SK-N-SH (cell line): ENCODE measurements around the gene PNKD. TPM values are rescaled to one million over a fixed set of nuclear protein-coding genes. Genes with fewer than 3 reads are reported as not detected.
A peak's percentile ranks its signal among the peaks of the same experiment; 100 is the strongest.

Experiments
- CTCF ChIA-PET: fragments of 300-600, 350-600 bp; formaldehyde crosslinking; extraction: SDS; loops from one replicate; lab custom pipeline; 2021; lab: Yijun Ruan, JAX
- POLR2A ChIA-PET: fragments of 350-600 bp; sonication (Branson Sonifier 250); formaldehyde crosslinking; extraction: SDS; loops from one replicate; lab custom pipeline; 2020; ENCODE audit warnings: antibody characterized with exemption, inconsistent platforms; lab: Yijun Ruan, JAX
- DNase-seq: peaks from one replicate; pipeline ENCODE4 v3.0.0; 2012
- H2AFZ ChIP-seq: fragments of 200-600 bp; sonication (generic); 2 replicates; pipeline ENCODE4 v1.8.1; 2016; ENCODE audit warnings: antibody characterized with exemption, mild to moderate bottlenecking, low read depth
- H3F3A ChIP-seq: fragments of 200-600 bp; sonication (generic); replicated peaks from 2 replicates; pipeline ENCODE3; 2016; ENCODE audit warnings: antibody characterized with exemption, mild to moderate bottlenecking; ENCODE audit not compliant: insufficient read depth
- H3K27ac ChIP-seq, 2 experiments: fragments of 200-500 bp in 1 of 2; fragments of 200-600 bp in 1 of 2; sonication (Bioruptor generic) in 1 of 2; sonication (generic), shearing (Covaris generic) in 1 of 2; 2 replicates each; pipeline versions ENCODE4 v1.5.1 to v1.6.1; 2014 to 2016; ENCODE audit warnings: low read depth in 2 of 2, inconsistent platforms in 1 of 2, low read length in 1 of 2, mild to moderate bottlenecking in 1 of 2, mixed read lengths in 1 of 2
- H3K27me3 ChIP-seq: fragments of 200-600 bp; sonication (generic), shearing (Covaris generic); 2 replicates; pipeline ENCODE4 v1.6.1; 2016; ENCODE audit warnings: mixed run types; ENCODE audit not compliant: insufficient read depth
- H3K36me3 ChIP-seq, 2 experiments: fragments of 200-500 bp in 1 of 2; fragments of 200-600 bp in 1 of 2; sonication (Bioruptor generic) in 1 of 2; sonication (generic) in 1 of 2; replicated peaks in 1 of 2; 2 replicates each; pipeline versions ENCODE3 to v1.5.1; 2014 to 2016; ENCODE audit warnings: low read length in 1 of 2, mild to moderate bottlenecking in 1 of 2; ENCODE audit not compliant: insufficient read depth in 2 of 2, control insufficient read depth in 1 of 2
- H3K4me1 ChIP-seq, 2 experiments: fragments of 200-500 bp in 1 of 2; fragments of 200-600 bp in 1 of 2; sonication (Bioruptor generic) in 1 of 2; sonication (generic), shearing (Covaris generic) in 1 of 2; 2 replicates each; pipeline versions ENCODE4 v1.5.1 to v1.6.1; 2014 to 2016; ENCODE audit warnings: low read depth in 1 of 2, low read length in 1 of 2, mixed run types in 1 of 2; ENCODE audit not compliant: insufficient read depth in 2 of 2, control insufficient read depth in 1 of 2
- H3K4me2 ChIP-seq: fragments of 200-600 bp; sonication (generic), shearing (Covaris generic); 2 replicates; pipeline ENCODE4 v1.6.1; 2017; ENCODE audit warnings: mixed run types
- H3K4me3 ChIP-seq, 2 experiments: fragments of 200-500 bp in 1 of 2; fragments of 200-600 bp in 1 of 2; sonication (Bioruptor generic) in 1 of 2; sonication (generic), shearing (Covaris generic) in 1 of 2; 2 replicates each; pipeline versions ENCODE4 v1.5.1 to v1.8.1; 2014 to 2016; ENCODE audit warnings: low read depth in 2 of 2, inconsistent platforms in 1 of 2, low read length in 1 of 2, mild to moderate bottlenecking in 1 of 2, mixed read lengths in 1 of 2, moderate library complexity in 1 of 2
- H3K79me2 ChIP-seq: fragments of 200-600 bp; sonication (generic); 2 replicates; pipeline ENCODE4 v1.8.1; 2017; ENCODE audit warnings: mild to moderate bottlenecking; ENCODE audit not compliant: insufficient read depth
- H3K9ac ChIP-seq: fragments of 200-600 bp; sonication (generic); 2 replicates; pipeline ENCODE4 v1.6.1; 2017; ENCODE audit warnings: mixed run types
- H3K9me2 ChIP-seq: fragments of 200-600 bp; sonication (generic); 2 replicates; pipeline ENCODE4 v1.6.1; 2017; ENCODE audit warnings: mixed run types
- H3K9me3 ChIP-seq: fragments of 200-600 bp; sonication (generic); 2 replicates; pipeline ENCODE4 v1.6.1; 2017; ENCODE audit warnings: mixed run types, mild to moderate bottlenecking, moderate library complexity
- H4K20me1 ChIP-seq: fragments of 200-600 bp; sonication (generic); 2 replicates; pipeline ENCODE4 v1.6.1; 2017; ENCODE audit warnings: mild to moderate bottlenecking, mixed run types; ENCODE audit not compliant: insufficient read depth
- EP300 ChIP-seq, 2 experiments: IDR thresholded peaks; 2 replicates each; pipeline versions ENCODE4 v1.4.0 to v1.6.1; 2012; ENCODE audit warnings: borderline replicate concordance in 1 of 2, low read depth in 1 of 2, low read length in 1 of 2
- EZH2phosphoT487 ChIP-seq: fragments of 200-600 bp; sonication (generic); IDR thresholded peaks from 2 replicates; pipeline ENCODE4 v1.6.1; 2017; ENCODE audit warnings: low read depth, mixed run types, mild to moderate bottlenecking, antibody characterized with exemption, moderate library complexity, borderline replicate concordance
- GABPA ChIP-seq: IDR thresholded peaks from 2 replicates; pipeline ENCODE4 v1.4.0; 2012; ENCODE audit warnings: low read depth, mild to moderate bottlenecking
- SIN3A ChIP-seq: IDR thresholded peaks from 2 replicates; pipeline ENCODE4 v1.6.1; 2012; ENCODE audit warnings: low read depth, mild to moderate bottlenecking, low read length, moderate library complexity, borderline replicate concordance
- YY1 ChIP-seq: IDR thresholded peaks from 2 replicates; pipeline ENCODE4 v1.4.0; 2012; ENCODE audit warnings: low read depth, mild to moderate bottlenecking
- WGBS: methylation state at CpG from one replicate; pipeline ENCODE4 v1.1.6; 2017; ENCODE audit warnings: low lambda C conversion rate; 5-methylcytosine and 5-hydroxymethylcytosine counted together
- polyA plus RNA-seq, 3 experiments: library from polyadenylated mRNA; depleted of rRNA; stranded (reverse); fragments of >200 nt; gene quantifications; 2 replicates each; pipeline ENCODE4 v1.2.3, GENCODE V29; 2012
- TF ChIP-seq, protein P1 (sequence below): IDR thresholded peaks from 2 replicates; pipeline ENCODE4 v1.4.0; 2012; ENCODE audit warnings: low read depth, borderline replicate concordance
- TF ChIP-seq, protein P2 (sequence below): fragments of 200-600 bp; sonication (generic); IDR thresholded peaks from 2 replicates; pipeline ENCODE4 v1.6.1; 2017; ENCODE audit warnings: antibody characterized with exemption, mild to moderate bottlenecking, moderate library complexity

The PNKD gene
- polyA plus RNA-seq, 1 of the 3 experiments (the other 2 are of a cell fraction), result 101 TPM

DNA sequence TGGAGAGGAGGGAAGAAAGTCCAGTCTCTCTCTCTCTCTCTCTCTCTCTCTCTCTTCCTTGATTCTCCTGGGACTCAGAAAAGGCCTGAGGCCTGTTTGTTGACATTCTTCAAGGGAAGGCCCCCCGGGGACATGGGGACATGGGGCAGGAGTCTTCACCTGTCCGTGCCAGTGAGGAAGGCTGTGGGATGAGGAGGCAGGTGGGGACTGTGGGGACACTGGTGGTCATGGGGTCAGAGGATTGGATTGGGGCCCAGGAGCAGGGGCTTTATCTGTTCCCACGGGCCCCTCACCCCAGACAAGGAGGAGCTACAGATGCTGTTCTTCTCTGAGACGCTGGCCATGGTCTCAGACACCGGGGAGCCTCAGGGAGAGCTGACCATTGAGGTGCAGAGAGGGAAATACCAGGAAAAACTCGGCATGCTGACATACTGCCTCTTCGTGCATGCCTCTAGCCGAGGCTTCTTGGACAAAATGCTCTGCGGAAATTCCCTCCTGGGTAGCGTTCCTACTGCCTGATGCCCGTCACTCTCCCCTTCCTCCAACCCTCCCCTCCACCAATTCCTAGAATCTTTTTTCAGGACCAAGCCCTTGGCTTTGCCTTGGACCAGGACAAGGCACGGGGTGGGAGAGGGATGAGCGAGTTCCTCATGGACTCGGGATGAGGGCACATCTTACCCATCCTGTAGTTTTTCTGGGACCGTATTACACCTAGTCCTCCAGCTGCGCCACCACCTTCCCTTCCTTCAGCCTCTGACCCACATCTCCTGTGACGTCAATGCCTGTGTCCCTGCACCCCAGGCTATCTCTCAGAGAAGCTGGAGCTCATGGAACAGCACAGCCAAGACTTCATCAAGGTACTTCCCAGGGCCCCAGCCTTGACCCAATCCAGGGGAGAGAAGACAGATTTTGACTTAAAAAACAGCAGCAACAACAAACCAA is 87.2 kb downstream of the PNKD start:
- H3K9me2 ChIP-seq, result no peaks in the 10 kb centered on the region
- no peaks in the 10 kb centered on the region for H3K36me3 ChIP-seq
- peak overlapping the region in 1 of 2 experiments; percentile 17; a peak in 2 of 4 replicates for H3K4me3 ChIP-seq
- ChIA-PET CTCF (interaction anchor here (0.5 to 7.4 kb wide), 25 partner anchors 9 to 105 kb away, joined by 3 to 52 read pairs (median 5); partner anchors contain the start of genes AAMP and PNKD), POLR2A (interaction anchor here (0.6 to 0.9 kb wide), 2 partner anchors 12 to 35 kb away, joined by 3 read pairs; no protein-coding TSS in a partner anchor)
- peaks cover 0 to 4% of the 10 kb centered on the region in 2 experiments; a peak in 1 of 4 replicates for H3K4me1 ChIP-seq
- WGBS, result 72% methylated on average over 15 of the region's 17 CpGs
- H3F3A ChIP-seq, result no peaks in the 10 kb centered on the region
- H3K79me2 ChIP-seq, result no peaks in the 10 kb centered on the region
- DNase-seq, result no peak
- no peak overlapping the region for H3K4me2 ChIP-seq
- H2AFZ ChIP-seq, result no peak overlapping the region
- TF ChIP-seq SIN3A, result no peak
- TF ChIP-seq, protein P1, sequence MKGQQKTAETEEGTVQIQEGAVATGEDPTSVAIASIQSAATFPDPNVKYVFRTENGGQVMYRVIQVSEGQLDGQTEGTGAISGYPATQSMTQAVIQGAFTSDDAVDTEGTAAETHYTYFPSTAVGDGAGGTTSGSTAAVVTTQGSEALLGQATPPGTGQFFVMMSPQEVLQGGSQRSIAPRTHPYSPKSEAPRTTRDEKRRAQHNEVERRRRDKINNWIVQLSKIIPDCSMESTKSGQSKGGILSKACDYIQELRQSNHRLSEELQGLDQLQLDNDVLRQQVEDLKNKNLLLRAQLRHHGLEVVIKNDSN, result no peak
- H4K20me1 ChIP-seq, result no peaks in the 10 kb centered on the region
- no peaks in the 10 kb centered on the region for H3K9me3 ChIP-seq
- no peaks in the 10 kb centered on the region for H3K27me3 ChIP-seq
- H3K27ac ChIP-seq, result no peak overlapping the region
- H3K9ac ChIP-seq, result no peak overlapping the region

DNA sequence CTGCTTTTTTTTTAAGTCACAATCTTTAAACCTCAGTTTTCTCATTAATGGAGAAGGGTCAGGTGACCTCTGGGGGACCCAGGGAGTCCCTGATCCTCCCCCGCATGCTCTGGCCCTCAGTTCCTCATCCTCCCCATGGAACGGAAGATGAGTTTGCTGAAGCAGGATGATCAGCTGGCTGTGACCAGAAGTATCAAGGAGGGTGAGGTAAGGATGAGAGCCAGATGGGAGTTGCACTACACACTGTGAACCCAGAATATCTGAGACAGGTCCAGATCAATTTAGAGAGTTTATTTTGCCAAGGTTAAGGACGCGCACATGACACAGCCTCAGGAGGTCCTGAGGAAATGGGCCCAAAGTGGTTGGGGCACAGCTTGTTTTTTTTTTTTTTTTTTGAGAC is 90.1 kb downstream of the PNKD start:
- Histone ChIP-seq H3K9me2 (no peaks in the 10 kb centered on the region), H3K4me2 (no peak overlapping the region), H3K36me3 (no peaks in the 10 kb centered on the region), H3F3A (no peaks in the 10 kb centered on the region), H3K79me2 (no peaks in the 10 kb centered on the region), H3K27ac (no peak overlapping the region), H3K27me3 (no peaks in the 10 kb centered on the region), H4K20me1 (no peaks in the 10 kb centered on the region), H3K9ac (no peak overlapping the region), H2AFZ (no peak overlapping the region), H3K9me3 (no peaks in the 10 kb centered on the region), H3K4me3 (no peak overlapping the region), H3K4me1 (peaks cover 0 to 4% of the 10 kb centered on the region in 2 experiments; a peak in 1 of 4 replicates)
- TF ChIP-seq EP300 (IDR thresholded peaks at IDR 0.05; ENCODE audit: borderline replicate concordance in 1 of 2, low read depth in 1 of 2, low read length in 1 of 2) (no peak), SIN3A (no peak), YY1 (no peak), GABPA (no peak), EZH2phosphoT487 (no peak)
- TF ChIP-seq, protein P2, sequence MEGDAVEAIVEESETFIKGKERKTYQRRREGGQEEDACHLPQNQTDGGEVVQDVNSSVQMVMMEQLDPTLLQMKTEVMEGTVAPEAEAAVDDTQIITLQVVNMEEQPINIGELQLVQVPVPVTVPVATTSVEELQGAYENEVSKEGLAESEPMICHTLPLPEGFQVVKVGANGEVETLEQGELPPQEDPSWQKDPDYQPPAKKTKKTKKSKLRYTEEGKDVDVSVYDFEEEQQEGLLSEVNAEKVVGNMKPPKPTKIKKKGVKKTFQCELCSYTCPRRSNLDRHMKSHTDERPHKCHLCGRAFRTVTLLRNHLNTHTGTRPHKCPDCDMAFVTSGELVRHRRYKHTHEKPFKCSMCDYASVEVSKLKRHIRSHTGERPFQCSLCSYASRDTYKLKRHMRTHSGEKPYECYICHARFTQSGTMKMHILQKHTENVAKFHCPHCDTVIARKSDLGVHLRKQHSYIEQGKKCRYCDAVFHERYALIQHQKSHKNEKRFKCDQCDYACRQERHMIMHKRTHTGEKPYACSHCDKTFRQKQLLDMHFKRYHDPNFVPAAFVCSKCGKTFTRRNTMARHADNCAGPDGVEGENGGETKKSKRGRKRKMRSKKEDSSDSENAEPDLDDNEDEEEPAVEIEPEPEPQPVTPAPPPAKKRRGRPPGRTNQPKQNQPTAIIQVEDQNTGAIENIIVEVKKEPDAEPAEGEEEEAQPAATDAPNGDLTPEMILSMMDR, result no peak
- WGBS, result 98% methylated on average over 4 of the region's 4 CpGs
- no peak for DNase-seq
- ChIA-PET CTCF (interaction anchor here (0.8 to 7.4 kb wide), 3 partner anchors 24 to 59 kb away, joined by 3 to 52 read pairs (median 3); no protein-coding TSS in a partner anchor), POLR2A (no interaction called here)
